OCI-LY3 (cell line): Measurements from ENCODE around the gene DBI.
"Not testable (repeated sequence)": the region's sequence is repeated elsewhere in the genome, so short reads cannot be mapped to it uniquely, and the experiment has no call there.

Source experiments
- H2AFZ ChIP-seq: fragments of 200-600, 300-600 bp; shearing (Covaris generic); 2 replicates; pipeline ENCODE4 v1.6.0; 2014; ENCODE audit warnings: antibody characterized with exemption, low read depth, low read length
- H3K27ac ChIP-seq: fragments of 200-600, 300-600 bp; sonication (generic); 2 replicates; pipeline ENCODE4 v1.5.1; 2014; ENCODE audit warnings: mild to moderate bottlenecking, low read length, moderate library complexity, mixed read lengths
- H3K27me3 ChIP-seq: fragments of 200-600, 300-600 bp; sonication (generic); 2 replicates; pipeline ENCODE4 v1.6.1; 2014; ENCODE audit warnings: low read depth, low read length, mixed read lengths
- H3K36me3 ChIP-seq: fragments of 200-600, 300-600 bp; sonication (generic); replicated peaks from 2 replicates; pipeline ENCODE3; 2014; ENCODE audit warnings: low read depth, low read length, mixed read lengths
- H3K4me1 ChIP-seq: fragments of 300-600, 200-600 bp; sonication (generic); 2 replicates; pipeline ENCODE4 v1.6.1; 2014; ENCODE audit warnings: low read length, mixed read lengths
- H3K4me2 ChIP-seq: fragments of 200-600, 300-600 bp; sonication (generic); 2 replicates; pipeline ENCODE4 v1.6.1; 2014; ENCODE audit warnings: low read length, mixed read lengths
- H3K4me3 ChIP-seq: fragments of 300-600, 200-600 bp; sonication (generic); 2 replicates; pipeline ENCODE4 v1.5.1; 2014; ENCODE audit warnings: antibody characterized with exemption, mild to moderate bottlenecking, low read length, moderate library complexity
- H3K79me2 ChIP-seq: fragments of 300-600, 200-600 bp; shearing (Covaris generic); 2 replicates; pipeline ENCODE4 v1.6.1; 2014; ENCODE audit warnings: mild to moderate bottlenecking, low read length, mixed read lengths
- H3K9ac ChIP-seq: fragments of 300-600, 200-600 bp; shearing (Covaris generic); 2 replicates; pipeline ENCODE4 v1.6.0; 2014; ENCODE audit warnings: mild to moderate bottlenecking, low read length, moderate library complexity
- H3K9me3 ChIP-seq: fragments of 200-600, 300-600 bp; shearing (Covaris generic); 2 replicates; pipeline ENCODE4 v1.6.1; 2014; ENCODE audit warnings: low read length, mixed read lengths; ENCODE audit not compliant: insufficient read depth
- H4K20me1 ChIP-seq: fragments of 200-600, 300-600 bp; sonication (generic); 2 replicates; pipeline ENCODE4 v1.6.1; 2016; ENCODE audit warnings: low read length, mixed read lengths; ENCODE audit not compliant: insufficient read depth
- EZH2phosphoT487 ChIP-seq: fragments of 200-600 bp; shearing (Covaris generic); IDR thresholded peaks from 2 replicates; pipeline ENCODE4 v1.6.1; 2018; ENCODE audit warnings: antibody characterized with exemption, mixed run types, low read depth
- TF ChIP-seq, protein P1 (sequence below): fragments of 200-600, 300-600 bp; sonication (generic); IDR thresholded peaks from 2 replicates; pipeline ENCODE4 v1.5.1; 2014; ENCODE audit warnings: antibody characterized with exemption, low read length, low read depth

Gene DBI

DNA sequence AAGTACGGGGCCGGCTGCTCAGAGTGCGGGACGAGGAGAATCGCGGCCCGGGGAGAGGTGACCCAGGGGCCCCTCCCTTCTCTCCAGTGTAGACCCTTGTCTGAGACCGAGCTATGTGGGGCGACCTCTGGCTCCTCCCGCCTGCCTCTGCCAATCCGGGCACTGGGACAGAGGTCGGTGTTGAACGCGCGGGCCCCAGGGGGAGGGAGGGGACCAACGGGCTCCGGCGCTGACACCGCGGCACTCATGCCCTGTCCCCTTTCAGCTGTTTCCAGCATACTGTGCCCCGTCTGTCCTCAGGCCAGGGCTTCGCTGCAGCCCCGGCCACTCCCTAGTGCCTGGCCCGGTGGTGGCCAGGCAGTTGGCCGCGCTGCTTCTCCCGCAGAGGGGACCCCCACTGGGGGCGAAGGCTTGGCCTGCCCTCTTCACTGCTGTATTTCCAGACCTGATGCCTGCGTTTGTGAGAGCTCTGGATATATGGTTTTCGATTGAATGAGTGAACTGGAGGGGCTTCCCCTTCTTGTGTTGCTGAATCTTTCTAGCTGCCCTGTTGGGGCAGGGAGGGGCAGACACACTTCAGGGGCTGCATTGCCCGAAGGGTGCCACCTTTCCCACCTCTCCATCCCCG, 809 bp downstream of the DBI start:
- Histone ChIP-seq H4K20me1 (peaks cover 15% of the 10 kb centered on the region), H3K9ac (peak overlapping the region; percentile 97), H2AFZ (no peak overlapping the region; the same call in 1 of the 2 replicates), H3K79me2 (peaks cover 47% of the 10 kb centered on the region), H3K36me3 (peaks cover 41% of the 10 kb centered on the region), H3K27ac (peak overlapping the region; percentile 69), H3K4me2 (peak overlapping the region; percentile 84), H3K4me3 (peak overlapping the region; percentile 89), H3K27me3 (no peaks in the 10 kb centered on the region), H3K4me1 (peaks cover 15% of the 10 kb centered on the region), H3K9me3 (no peaks in the 10 kb centered on the region)
- no peak for TF ChIP-seq EZH2phosphoT487
- TF ChIP-seq, protein P1, sequence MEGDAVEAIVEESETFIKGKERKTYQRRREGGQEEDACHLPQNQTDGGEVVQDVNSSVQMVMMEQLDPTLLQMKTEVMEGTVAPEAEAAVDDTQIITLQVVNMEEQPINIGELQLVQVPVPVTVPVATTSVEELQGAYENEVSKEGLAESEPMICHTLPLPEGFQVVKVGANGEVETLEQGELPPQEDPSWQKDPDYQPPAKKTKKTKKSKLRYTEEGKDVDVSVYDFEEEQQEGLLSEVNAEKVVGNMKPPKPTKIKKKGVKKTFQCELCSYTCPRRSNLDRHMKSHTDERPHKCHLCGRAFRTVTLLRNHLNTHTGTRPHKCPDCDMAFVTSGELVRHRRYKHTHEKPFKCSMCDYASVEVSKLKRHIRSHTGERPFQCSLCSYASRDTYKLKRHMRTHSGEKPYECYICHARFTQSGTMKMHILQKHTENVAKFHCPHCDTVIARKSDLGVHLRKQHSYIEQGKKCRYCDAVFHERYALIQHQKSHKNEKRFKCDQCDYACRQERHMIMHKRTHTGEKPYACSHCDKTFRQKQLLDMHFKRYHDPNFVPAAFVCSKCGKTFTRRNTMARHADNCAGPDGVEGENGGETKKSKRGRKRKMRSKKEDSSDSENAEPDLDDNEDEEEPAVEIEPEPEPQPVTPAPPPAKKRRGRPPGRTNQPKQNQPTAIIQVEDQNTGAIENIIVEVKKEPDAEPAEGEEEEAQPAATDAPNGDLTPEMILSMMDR = no peak

DNA sequence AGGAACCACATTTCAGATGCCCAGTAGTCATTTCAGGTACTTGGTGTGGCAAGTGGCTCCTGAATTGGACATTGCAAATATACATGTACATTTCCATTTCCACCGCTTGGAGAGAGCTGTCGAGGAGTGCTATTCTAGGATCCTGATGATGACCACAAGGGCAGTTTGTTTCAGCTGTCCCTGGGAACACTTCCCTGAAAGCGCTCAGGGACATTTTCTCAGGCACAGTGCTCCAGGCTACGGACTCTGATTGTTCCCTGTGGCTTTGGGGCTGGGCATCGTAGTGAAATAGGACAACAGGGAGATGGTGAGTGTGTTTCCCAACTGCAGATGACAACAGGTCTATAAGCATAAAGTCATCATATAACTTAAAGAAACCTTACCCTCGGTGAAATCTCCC, 3.1 kb downstream of the DBI start:
- Histone ChIP-seq H3K4me1 (peaks cover 15% of the 10 kb centered on the region), H3K4me3 (no peak overlapping the region), H3K27ac (no peak overlapping the region), H3K4me2 (no peak overlapping the region), H3K27me3 (no peaks in the 10 kb centered on the region), H3K36me3 (peaks cover 51% of the 10 kb centered on the region), H4K20me1 (peaks cover 15% of the 10 kb centered on the region), H3K9me3 (no peaks in the 10 kb centered on the region), H3K79me2 (peaks cover 40% of the 10 kb centered on the region), H2AFZ (no peak overlapping the region), H3K9ac (no peak overlapping the region)
- TF ChIP-seq EZH2phosphoT487 = no peak
- TF ChIP-seq, protein P1 = no peak

DNA sequence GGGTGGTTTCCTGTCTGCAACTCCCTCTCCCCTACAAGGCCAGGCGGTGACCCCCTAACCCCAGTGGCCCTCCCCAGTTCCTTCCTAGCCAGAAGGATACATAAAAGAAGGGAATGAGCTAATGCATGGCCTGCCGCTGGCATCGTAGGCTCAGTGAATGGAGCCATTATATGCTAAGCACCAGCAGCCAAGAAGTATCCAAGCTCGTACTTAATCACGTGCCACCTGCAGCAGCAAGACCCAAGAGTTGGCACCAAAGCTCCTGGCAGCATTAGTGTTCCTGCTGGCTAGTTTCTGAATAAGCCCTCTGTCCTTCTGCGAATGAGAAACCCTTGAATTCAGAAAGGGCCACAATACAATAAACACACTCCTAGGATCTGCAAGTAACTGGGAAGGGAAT, 4.3 kb downstream of the DBI start:
- no peaks in the 10 kb centered on the region for H3K27me3 ChIP-seq
- H3K79me2 ChIP-seq = peaks cover 28% of the 10 kb centered on the region
- peaks cover 51% of the 10 kb centered on the region for H3K36me3 ChIP-seq
- H3K9ac ChIP-seq = no peak overlapping the region
- no peak overlapping the region for H2AFZ ChIP-seq
- no peak overlapping the region for H3K27ac ChIP-seq
- H3K4me3 ChIP-seq = no peak overlapping the region
- no peaks in the 10 kb centered on the region for H3K9me3 ChIP-seq
- peaks cover 15% of the 10 kb centered on the region for H4K20me1 ChIP-seq
- no peak for TF ChIP-seq EZH2phosphoT487
- TF ChIP-seq, protein P1 = no peak
- peaks cover 5% of the 10 kb centered on the region for H3K4me1 ChIP-seq
- H3K4me2 ChIP-seq = no peak overlapping the region

DNA sequence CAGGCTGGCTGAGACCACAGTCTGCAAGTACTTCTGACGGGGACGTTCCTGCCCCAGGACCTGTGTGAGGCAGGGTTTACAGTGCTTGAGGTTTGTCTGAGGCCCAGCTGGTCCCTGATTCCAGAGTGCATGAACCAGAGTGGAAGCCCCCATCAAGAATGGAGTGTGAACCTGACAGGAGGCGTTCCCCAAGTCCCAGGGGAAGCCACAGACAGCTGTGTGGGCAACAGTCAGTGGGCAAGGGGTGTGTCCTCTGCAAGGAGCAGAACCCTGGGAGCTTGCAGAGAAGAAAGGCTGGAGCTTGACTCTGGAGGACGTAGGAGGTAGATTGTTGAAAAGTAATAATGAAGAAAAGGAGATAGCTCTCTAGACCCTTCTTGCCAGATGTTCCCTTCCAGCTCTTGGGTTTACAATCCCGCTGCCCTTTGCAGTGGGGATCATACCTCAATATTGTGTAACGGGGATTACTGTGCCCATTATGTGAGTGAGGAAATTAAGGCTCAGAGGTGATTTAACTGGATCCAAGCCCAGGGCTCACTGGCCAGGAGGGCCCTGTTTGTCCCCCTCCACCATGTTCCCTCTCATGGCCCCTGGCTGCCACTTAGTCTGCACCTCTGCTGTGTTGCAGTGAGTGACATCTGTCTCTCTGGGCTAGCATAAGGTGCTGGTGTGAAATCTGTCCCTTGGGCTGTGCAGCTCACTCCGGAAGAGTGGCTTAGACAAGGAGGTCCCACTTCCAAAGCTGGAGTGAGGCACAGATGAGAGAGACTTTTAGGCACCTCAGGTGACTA, 6.2 kb downstream of the DBI start:
- H4K20me1 ChIP-seq = peaks cover 11% of the 10 kb centered on the region
- peaks cover 51% of the 10 kb centered on the region for H3K36me3 ChIP-seq

DNA sequence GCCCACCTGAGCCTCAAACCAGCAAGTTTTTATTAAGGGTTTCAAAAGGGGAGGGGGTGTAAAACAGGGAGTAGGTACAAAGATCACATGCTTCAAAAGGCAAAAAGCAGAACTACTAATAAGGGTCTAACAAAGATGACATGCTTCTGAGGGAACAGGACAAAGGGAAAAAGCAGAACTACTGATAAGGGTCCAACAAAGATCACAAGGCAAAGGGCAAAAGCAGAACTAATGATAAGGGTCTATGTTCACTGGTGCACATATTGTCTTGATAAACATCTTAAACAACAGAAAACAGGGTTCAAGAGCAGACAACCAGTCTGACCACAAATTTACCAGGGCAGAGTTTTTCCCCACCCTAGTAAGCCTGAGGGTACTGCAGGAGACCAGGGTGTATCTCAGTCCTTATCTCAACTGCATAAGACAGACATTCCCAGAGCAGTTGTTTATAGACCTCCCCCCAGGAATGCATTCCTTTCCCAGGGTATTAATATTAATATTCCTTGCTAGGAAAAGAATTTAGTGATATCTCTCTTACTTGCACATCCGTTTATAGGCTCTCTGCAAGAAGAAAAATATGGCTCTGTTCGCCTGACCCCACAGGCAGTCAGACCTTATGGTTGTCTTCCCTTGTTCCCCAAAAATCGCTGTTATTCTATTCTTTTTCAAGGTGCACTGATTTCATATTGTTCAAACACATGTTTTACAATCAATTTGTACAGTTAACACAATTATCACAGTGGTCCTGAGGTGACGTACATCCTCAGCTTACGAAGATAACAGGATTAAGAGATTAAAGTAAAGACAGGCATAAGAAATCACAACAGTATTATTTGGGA, 7.3 kb downstream of the DBI start:
- peaks cover 39% of the 10 kb centered on the region for H3K36me3 ChIP-seq
- H3K4me1 ChIP-seq, H3K79me2 ChIP-seq, H3K9me3 ChIP-seq, H3K4me3 ChIP-seq, H3K27ac ChIP-seq, H4K20me1 ChIP-seq, H2AFZ ChIP-seq, H3K9ac ChIP-seq, H3K27me3 ChIP-seq, H3K4me2 ChIP-seq: not testable (repeated sequence)

More for the DNA sequence above, 6.2 kb downstream of the DBI start:
- TF ChIP-seq, protein P1 = no peak
- TF ChIP-seq EZH2phosphoT487 = no peak
- H3K27ac ChIP-seq = no peak overlapping the region
- H3K4me2 ChIP-seq = no peak overlapping the region
- H2AFZ ChIP-seq = no peak overlapping the region
- H3K4me3 ChIP-seq = no peak overlapping the region
- H3K9ac ChIP-seq = no peak overlapping the region
- peaks cover 4% of the 10 kb centered on the region for H3K4me1 ChIP-seq
- no peaks in the 10 kb centered on the region for H3K9me3 ChIP-seq
- no peaks in the 10 kb centered on the region for H3K27me3 ChIP-seq
- peaks cover 12% of the 10 kb centered on the region for H3K79me2 ChIP-seq

DNA sequence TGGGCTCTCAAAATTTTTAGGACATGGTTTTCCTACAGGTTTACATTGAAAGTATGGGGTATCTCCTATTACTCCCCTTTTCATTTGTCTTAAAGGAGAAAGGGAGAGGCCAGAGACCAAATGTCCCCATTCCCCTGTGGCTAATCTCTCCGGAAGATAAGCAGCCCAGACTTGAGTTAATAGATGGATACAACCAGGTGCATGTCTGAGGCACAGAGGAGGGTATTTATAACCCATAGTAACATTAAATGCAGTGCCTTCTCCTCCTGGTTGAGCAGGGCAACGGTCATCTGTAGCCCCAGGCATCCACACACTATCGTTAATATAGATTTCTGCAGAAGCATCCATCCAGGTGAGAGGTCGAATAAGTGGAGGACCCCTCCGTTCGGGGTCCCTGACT, 9.6 kb downstream of the DBI start:
- H3K9me3 ChIP-seq, H2AFZ ChIP-seq, H4K20me1 ChIP-seq, H3K27ac ChIP-seq, H3K4me1 ChIP-seq, H3K27me3 ChIP-seq, H3K4me3 ChIP-seq, H3K79me2 ChIP-seq, H3K9ac ChIP-seq, H3K4me2 ChIP-seq: not testable (repeated sequence)
- peaks cover 22% of the 10 kb centered on the region for H3K36me3 ChIP-seq
